SK-N-MC (cell line): Measurements from ENCODE around the gene FBXW7.

ENCODE experiments used
- DNase-seq: peaks from one replicate; pipeline ENCODE4 v3.0.0-alpha.2; 2011; ENCODE audit warnings: low read depth, low spot score
- H3K27ac ChIP-seq: fragments of 200-600 bp; sonication (generic); 2 replicates; pipeline ENCODE4 v1.5.1; 2016; ENCODE audit warnings: mixed run types
- H3K36me3 ChIP-seq: fragments of 200-600 bp; sonication (generic); 2 replicates; pipeline ENCODE4 v1.6.1; 2017; ENCODE audit warnings: antibody characterized with exemption, low read length, mixed read lengths; ENCODE audit not compliant: insufficient read depth
- H3K4me3 ChIP-seq: fragments of 200-600 bp; sonication (generic); 2 replicates; pipeline ENCODE4 v1.5.1; 2016
- H3K9ac ChIP-seq: fragments of 200-600 bp; sonication (generic); 2 replicates; pipeline ENCODE4 v1.8.0; 2017; ENCODE audit warnings: mixed run types, mixed read lengths; ENCODE audit not compliant: insufficient read length
- H3K9me3 ChIP-seq: fragments of 200-600 bp; sonication (generic); 2 replicates; pipeline ENCODE4 v1.6.1; 2017; ENCODE audit warnings: low read depth, mild to moderate bottlenecking, antibody characterized with exemption, low read length, moderate library complexity, mixed read lengths
- EZH2 ChIP-seq: fragments of 200-600 bp; sonication (generic); IDR thresholded peaks from one replicate; pipeline ENCODE4 v1.6.1; 2017; ENCODE audit warnings: antibody characterized with exemption
- FOXP2 ChIP-seq: optimal IDR thresholded peaks from 2 replicates; pipeline ENCODE3; 2011; ENCODE audit warnings: mild to moderate bottlenecking, moderate library complexity; ENCODE audit not compliant: insufficient read depth; ENCODE audit errors: extremely low read length, control extremely low read depth
- POLR2AphosphoS5 ChIP-seq: IDR thresholded peaks from 2 replicates; pipeline ENCODE4 v1.6.1; 2012; ENCODE audit warnings: mild to moderate bottlenecking, low read depth, low read length, borderline replicate concordance

Gene FBXW7

DNA sequence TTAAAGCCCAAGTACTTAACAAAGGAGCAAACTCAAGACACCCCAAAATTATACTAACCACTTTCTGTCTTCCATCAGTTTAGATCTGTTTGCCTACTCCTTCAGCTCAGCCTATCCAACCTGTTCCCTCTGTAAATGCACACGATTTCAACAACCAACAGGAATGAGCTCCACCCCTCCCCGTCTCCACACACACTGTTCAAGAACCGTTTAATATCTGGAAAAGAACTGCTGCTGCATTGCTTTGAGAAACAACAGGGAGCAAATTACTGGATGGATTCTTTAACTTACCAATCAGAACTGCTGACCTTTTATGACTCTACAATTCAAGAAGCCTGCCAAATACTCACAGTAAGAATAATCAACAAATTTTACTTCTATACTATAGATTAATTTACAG, 87.0 kb downstream of the FBXW7 start:
- H3K9ac ChIP-seq, result no peak overlapping the region
- H3K9me3 ChIP-seq, result no peaks in the 10 kb centered on the region
- H3K36me3 ChIP-seq, result no peaks in the 10 kb centered on the region
- no peak for DNase-seq
- H3K27ac ChIP-seq, result no peak overlapping the region
- TF ChIP-seq EZH2, result no peak
- H3K4me3 ChIP-seq, result no peak overlapping the region

DNA sequence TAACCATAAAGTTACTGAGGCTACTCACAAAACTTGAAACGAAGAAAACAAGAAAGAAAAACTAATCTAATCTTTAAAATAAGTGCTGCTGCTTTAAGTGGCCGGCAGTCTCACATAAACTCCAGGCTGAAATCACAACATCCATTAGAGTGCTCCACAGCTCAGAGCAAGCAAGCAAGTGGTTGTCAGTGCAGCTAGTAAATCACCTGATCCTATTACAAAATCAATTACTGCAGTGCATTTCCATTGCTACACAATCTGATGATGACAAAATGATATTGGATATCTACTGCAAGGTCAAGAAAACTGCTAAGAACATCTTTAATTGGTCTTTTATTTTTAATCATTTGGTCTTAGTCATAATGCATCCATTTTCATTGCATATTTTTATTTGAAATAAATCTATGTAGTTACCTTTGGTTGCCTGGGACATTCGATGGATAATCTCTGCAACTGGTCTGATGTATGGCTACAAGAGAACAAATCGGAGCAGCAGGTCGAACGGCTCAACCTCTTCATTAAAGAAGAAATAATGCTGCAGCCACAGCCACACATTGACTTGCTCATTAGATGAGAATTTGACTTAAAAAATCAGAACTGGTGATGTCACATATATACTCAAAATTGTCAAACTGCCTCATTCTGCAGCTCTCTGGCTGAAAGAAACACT, 87.7 kb downstream of the FBXW7 start:
- TF ChIP-seq POLR2AphosphoS5, result no peak
- no peak for TF ChIP-seq EZH2
- no peak for TF ChIP-seq FOXP2
- no peak overlapping the region for H3K4me3 ChIP-seq
- no peak for DNase-seq
- H3K27ac ChIP-seq, result no peak overlapping the region
- no peak overlapping the region for H3K9ac ChIP-seq
- no peaks in the 10 kb centered on the region for H3K36me3 ChIP-seq
- no peaks in the 10 kb centered on the region for H3K9me3 ChIP-seq

- Histone ChIP-seq H3K4me3 (no peak overlapping the region), H3K9ac (no peak overlapping the region), H3K36me3 (no peaks in the 10 kb centered on the region), H3K9me3 (no peaks in the 10 kb centered on the region; the same call in 1 of the 2 replicates), H3K27ac (no peak overlapping the region)
- no peak for DNase-seq
- TF ChIP-seq POLR2AphosphoS5, result no peak
- no peak for TF ChIP-seq FOXP2
- no peak for TF ChIP-seq EZH2
These were observed 92.0 kb downstream of the FBXW7 start for GRCh38 chr4:152443859-152444258.

DNA sequence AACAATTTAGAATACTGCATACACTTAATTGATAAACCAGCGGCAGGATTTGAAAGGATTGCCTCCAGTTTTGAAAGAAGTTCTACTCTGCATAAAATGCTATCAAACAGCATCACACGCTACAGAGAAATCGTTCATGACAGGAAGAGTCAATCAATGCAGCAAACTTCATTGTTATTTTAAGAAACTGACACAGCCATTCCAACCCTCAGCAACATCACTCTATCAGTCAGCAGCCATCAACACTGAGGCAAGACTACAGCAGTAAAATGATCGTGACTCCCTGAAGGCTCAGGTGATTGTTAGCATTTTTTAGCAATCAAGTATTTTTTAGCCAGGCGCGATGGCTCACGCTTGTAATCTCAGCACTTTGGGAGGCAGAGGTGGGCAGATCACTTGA, 98.3 kb downstream of the FBXW7 start:
- DNase-seq, result no peak
- no peaks in the 10 kb centered on the region; the same call in 1 of the 2 replicates for H3K9me3 ChIP-seq
- no peak overlapping the region for H3K4me3 ChIP-seq
- no peak overlapping the region for H3K27ac ChIP-seq
- no peak for TF ChIP-seq FOXP2
- no peak for TF ChIP-seq EZH2
- no peak for TF ChIP-seq POLR2AphosphoS5
- no peak overlapping the region for H3K9ac ChIP-seq
- H3K36me3 ChIP-seq, result no peaks in the 10 kb centered on the region

DNA sequence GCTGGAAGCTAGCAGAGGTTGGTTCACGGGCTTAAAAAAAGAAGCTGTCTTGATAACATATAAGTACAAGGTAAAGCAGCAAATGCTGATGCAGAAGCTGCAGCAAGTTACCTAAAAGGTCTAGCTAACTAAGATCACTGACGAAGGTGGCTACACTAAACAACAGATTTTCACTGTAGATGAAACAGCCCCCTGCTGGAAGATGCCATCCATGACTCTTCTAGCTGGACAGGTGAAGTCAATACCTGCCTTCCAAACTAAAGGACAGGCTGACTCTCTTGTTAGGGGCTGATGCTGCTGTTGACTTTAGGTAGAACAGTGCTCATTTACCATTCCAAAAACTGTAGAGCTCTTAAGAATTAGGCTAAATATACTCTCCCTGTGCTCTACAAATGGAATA, 99.5 kb downstream of the FBXW7 start:
- no peak overlapping the region for H3K27ac ChIP-seq
- no peak overlapping the region for H3K4me3 ChIP-seq
- DNase-seq, result no peak
- H3K9me3 ChIP-seq, result no peaks in the 10 kb centered on the region; the same call in 1 of the 2 replicates
- TF ChIP-seq POLR2AphosphoS5, result no peak
- no peak for TF ChIP-seq FOXP2
- no peak for TF ChIP-seq EZH2
- H3K9ac ChIP-seq, result no peak overlapping the region
- H3K36me3 ChIP-seq, result no peaks in the 10 kb centered on the region

- Histone ChIP-seq H3K4me3 (no peak overlapping the region), H3K27ac (no peak overlapping the region), H3K9me3 (no peaks in the 10 kb centered on the region; the same call in 1 of the 2 replicates), H3K36me3 (no peaks in the 10 kb centered on the region), H3K9ac (no peak overlapping the region)
- TF ChIP-seq FOXP2 (no peak), POLR2AphosphoS5 (no peak), EZH2 (no peak)
- DNase-seq, result no peak
These were observed 101.9 kb downstream of the FBXW7 start for GRCh38 chr4:152434011-152434410.

DNA sequence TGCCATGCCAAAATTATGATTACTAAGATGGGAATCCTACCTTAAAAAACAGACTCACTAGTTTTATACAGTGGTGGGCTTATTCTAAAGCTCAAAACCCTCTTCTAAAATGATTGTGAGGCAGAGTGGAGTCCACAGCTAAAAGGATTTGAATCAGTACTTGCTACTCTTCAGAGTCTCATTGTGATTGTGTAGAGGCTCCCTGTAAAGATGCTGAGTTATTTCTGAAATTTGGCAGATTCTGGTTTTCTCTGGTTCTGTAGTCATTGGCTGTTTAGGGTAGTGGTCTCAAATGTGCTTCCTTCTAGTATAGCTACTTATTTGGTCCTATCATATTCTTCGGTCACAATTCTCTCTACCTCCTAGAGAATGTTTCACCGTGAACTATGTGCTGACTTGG, 104.1 kb downstream of the FBXW7 start:
- H3K36me3 ChIP-seq, result no peaks in the 10 kb centered on the region
- TF ChIP-seq FOXP2 (no peak), POLR2AphosphoS5 (no peak)
- H3K9me3 ChIP-seq, result no peaks in the 10 kb centered on the region
- no peak for DNase-seq
- no peak overlapping the region for H3K27ac ChIP-seq
- H3K4me3 ChIP-seq, result no peak overlapping the region
- no peak overlapping the region for H3K9ac ChIP-seq

DNA sequence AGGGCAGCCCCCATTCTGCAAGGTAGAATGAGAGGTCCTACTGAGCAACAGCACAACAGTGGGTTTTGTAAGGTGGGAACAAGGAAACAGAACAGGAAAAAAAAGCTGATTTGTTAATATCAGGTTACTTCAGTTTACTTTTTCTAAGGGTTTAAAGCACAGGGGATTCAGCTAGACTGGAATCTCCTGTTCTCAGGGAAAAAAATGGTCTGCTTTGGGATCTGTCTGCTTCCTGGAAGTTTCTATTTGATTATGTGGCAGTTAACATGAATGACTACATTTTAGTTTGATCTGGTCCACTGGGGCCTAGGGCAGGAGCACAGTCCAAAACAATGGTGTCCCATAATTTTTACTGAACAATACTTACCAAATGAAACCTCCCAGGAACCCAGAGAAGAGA, 104.6 kb downstream of the FBXW7 start:
- H3K4me3 ChIP-seq, result no peak overlapping the region
- no peak for TF ChIP-seq POLR2AphosphoS5
- TF ChIP-seq FOXP2, result no peak
- TF ChIP-seq EZH2, result no peak
- no peak for DNase-seq
- H3K27ac ChIP-seq, result no peak overlapping the region
- H3K36me3 ChIP-seq, result no peaks in the 10 kb centered on the region
- H3K9me3 ChIP-seq, result no peaks in the 10 kb centered on the region
- no peak overlapping the region for H3K9ac ChIP-seq

DNA sequence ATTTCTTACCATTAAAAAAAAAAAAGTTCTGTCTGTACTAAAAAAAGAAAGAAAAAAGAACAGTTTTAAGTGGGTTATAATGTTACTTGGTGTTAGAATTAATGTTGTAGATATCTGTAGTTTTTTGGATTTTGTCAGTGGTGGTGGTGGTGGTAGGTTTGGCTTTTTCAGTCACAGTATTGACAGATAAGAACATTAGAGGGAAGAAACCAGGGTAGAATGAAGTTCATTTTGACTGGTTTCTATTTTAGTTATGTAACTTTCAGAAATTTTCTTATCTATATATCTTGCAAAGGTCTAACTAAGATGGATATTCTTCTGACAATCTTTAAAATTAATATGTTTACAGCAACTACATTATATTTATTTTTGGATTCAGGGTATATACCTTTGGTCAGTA, 105.4 kb downstream of the FBXW7 start:
- DNase-seq, result no peak
- Histone ChIP-seq H3K4me3 (no peak overlapping the region), H3K9ac (no peak overlapping the region), H3K9me3 (no peaks in the 10 kb centered on the region), H3K27ac (no peak overlapping the region), H3K36me3 (no peaks in the 10 kb centered on the region)
- TF ChIP-seq FOXP2 (no peak), POLR2AphosphoS5 (no peak), EZH2 (no peak)
